ENCODE results near the gene CHCT1. TPM values are rescaled to one million over a fixed set of nuclear protein-coding genes. Genes with fewer than 3 reads are reported as not detected.
"Not testable (repeated sequence)": the region's sequence is repeated elsewhere in the genome, so short reads cannot be mapped to it uniquely, and the experiment has no call there.

Gene CHCT1
- total RNA-seq, 1 experiment from 2014 or later, result not detected

DNA sequence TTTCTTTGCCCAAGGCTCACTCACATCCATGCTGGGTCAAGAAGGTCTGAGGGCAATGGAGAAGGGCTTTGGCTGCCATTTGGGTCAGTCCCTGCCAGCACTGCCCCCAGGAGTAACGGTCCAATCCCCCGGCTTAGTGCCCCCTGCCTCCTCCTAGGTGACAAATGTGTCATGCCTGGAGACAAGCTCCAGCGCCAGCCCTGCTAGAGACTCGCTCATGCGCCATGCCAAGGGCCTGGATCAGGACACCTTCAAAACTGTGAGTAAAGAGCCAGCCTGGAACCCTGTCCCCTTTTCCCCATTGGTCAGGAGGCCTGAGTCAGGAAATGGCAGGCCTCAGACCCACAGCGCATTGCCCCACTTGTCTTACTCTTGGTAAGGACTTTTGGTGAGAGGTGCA is 3.3 kb downstream of the CHCT1 start:
- CTCF ChIA-PET, result no interaction called here
- no peaks in the 10 kb centered on the region for H3K36me3 Mint-ChIP-seq (ENCODE audit: insufficient read depth, unreplicated experiment)
- H3K4me3 Mint-ChIP-seq (ENCODE audit: low read depth, unreplicated experiment), result no peak overlapping the region
- DNase-seq, result no peak
- no TSS peak for BruUV-seq (replicated peaks)
- H3K9me3 Mint-ChIP-seq (ENCODE audit: low read depth, unreplicated experiment), result no peaks in the 10 kb centered on the region
- TF ChIP-seq, protein P1, sequence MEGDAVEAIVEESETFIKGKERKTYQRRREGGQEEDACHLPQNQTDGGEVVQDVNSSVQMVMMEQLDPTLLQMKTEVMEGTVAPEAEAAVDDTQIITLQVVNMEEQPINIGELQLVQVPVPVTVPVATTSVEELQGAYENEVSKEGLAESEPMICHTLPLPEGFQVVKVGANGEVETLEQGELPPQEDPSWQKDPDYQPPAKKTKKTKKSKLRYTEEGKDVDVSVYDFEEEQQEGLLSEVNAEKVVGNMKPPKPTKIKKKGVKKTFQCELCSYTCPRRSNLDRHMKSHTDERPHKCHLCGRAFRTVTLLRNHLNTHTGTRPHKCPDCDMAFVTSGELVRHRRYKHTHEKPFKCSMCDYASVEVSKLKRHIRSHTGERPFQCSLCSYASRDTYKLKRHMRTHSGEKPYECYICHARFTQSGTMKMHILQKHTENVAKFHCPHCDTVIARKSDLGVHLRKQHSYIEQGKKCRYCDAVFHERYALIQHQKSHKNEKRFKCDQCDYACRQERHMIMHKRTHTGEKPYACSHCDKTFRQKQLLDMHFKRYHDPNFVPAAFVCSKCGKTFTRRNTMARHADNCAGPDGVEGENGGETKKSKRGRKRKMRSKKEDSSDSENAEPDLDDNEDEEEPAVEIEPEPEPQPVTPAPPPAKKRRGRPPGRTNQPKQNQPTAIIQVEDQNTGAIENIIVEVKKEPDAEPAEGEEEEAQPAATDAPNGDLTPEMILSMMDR (IDR thresholded peaks at IDR 0.05; ENCODE audit: unreplicated experiment), result no peak
- H3K27me3 Mint-ChIP-seq (ENCODE audit: unreplicated experiment), result peaks cover 13% of the 10 kb centered on the region
- H3K4me1 Mint-ChIP-seq (ENCODE audit: low read depth, unreplicated experiment), result no peaks in the 10 kb centered on the region
- no peak overlapping the region for H3K27ac Mint-ChIP-seq (ENCODE audit: unreplicated experiment)
- intact Hi-C loops (cut with micrococcal nuclease; ENCODE audit: unreplicated experiment), result no loop called here

DNA sequence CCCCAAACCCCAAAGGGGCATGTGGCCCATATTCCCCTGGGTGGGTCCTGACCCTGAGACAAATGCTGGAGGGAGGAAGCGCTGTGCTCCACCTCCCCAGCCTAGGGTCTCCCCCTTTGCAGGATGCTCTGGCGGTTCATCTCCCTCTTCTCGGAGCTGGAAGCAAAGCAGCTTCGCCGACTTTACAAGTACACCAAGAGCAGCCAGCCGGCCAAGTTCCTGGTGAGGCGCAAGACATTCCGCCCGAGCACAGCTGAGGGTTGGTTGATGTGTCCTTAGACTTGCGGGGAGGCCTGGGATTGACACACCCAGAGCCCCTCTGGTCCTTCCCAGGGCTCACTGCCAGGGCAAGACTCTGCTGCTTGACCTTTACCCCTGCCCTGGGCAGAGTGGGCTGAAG is 4.3 kb downstream of the CHCT1 start:
- TF ChIP-seq, protein P1 (IDR thresholded peaks at IDR 0.05; ENCODE audit: unreplicated experiment), result no peak
- H3K9me3 Mint-ChIP-seq (ENCODE audit: low read depth, unreplicated experiment), result no peaks in the 10 kb centered on the region
- H3K36me3 Mint-ChIP-seq (ENCODE audit: insufficient read depth, unreplicated experiment), result no peaks in the 10 kb centered on the region
- no TSS peak for BruUV-seq (replicated peaks)
- H3K27me3 Mint-ChIP-seq (ENCODE audit: unreplicated experiment), result peaks cover 13% of the 10 kb centered on the region
- H3K4me3 Mint-ChIP-seq (ENCODE audit: low read depth, unreplicated experiment), result no peak overlapping the region
- intact Hi-C loops (cut with micrococcal nuclease; ENCODE audit: unreplicated experiment), result no loop called here
- H3K27ac Mint-ChIP-seq (ENCODE audit: unreplicated experiment), result no peak overlapping the region
- no peak for DNase-seq
- CTCF ChIA-PET, result no interaction called here
- H3K4me1 Mint-ChIP-seq (ENCODE audit: low read depth, unreplicated experiment), result no peaks in the 10 kb centered on the region

DNA sequence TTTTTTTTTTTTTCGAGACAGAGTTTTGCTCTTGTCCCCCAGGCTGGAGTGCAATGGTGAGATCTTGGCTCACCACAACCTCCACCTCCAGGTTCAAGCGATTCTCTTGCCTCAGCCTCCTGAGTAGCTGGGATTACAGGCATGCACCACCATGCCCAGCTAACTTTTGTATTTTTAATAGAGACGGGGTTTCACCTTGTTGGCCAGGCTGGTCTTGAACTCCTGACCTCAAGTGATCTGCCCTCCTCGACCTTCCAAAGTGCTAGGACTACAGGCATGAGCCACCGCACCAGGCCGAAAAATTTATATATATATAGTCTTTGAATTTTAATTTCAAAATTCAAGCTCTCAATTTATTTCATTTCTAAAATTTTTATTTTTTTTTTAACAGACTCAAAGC is 6.2 kb downstream of the CHCT1 start:
- intact Hi-C loops (cut with micrococcal nuclease; ENCODE audit: unreplicated experiment); H3K9me3 Mint-ChIP-seq (ENCODE audit: low read depth, unreplicated experiment); H3K36me3 Mint-ChIP-seq (ENCODE audit: insufficient read depth, unreplicated experiment); H3K4me3 Mint-ChIP-seq (ENCODE audit: low read depth, unreplicated experiment); H3K27ac Mint-ChIP-seq (ENCODE audit: unreplicated experiment); DNase-seq; BruUV-seq (replicated peaks); H3K4me1 Mint-ChIP-seq (ENCODE audit: low read depth, unreplicated experiment): not testable (repeated sequence)
- CTCF ChIA-PET, result interaction anchor here (0.6 kb wide), 1 partner anchor 22 kb away, joined by 4 read pairs; no protein-coding TSS in a partner anchor
- H3K27me3 Mint-ChIP-seq (ENCODE audit: unreplicated experiment), result peaks cover 13% of the 10 kb centered on the region

DNA sequence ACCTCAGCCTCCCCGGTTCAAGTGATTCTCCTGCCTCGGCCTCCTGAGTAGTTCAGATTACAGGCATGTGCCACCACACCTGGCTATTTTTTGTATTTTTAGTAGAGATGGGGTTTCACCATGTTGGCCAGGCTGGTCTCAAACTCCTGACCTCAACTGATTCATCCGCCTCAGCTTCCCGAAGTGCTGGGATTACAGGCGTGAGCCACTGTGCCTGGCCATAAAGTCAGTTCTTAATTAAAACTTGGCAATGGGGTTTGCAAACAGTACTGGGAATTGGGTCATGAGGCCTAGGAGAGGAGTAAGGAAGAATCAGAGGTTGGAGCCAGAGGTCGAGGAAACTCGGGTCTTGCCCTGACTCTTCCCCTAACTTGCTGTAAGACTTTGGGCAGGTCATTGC is 8.3 kb downstream of the CHCT1 start:
- H3K36me3 Mint-ChIP-seq (ENCODE audit: insufficient read depth, unreplicated experiment); H3K4me1 Mint-ChIP-seq (ENCODE audit: low read depth, unreplicated experiment); H3K4me3 Mint-ChIP-seq (ENCODE audit: low read depth, unreplicated experiment); DNase-seq; BruUV-seq (replicated peaks); CTCF ChIA-PET; H3K9me3 Mint-ChIP-seq (ENCODE audit: low read depth, unreplicated experiment); H3K27ac Mint-ChIP-seq (ENCODE audit: unreplicated experiment): not testable (repeated sequence)
- intact Hi-C loops (cut with micrococcal nuclease; ENCODE audit: unreplicated experiment), result loop anchor here (10.0 kb wide), 1 partner anchor 286 kb away; the partner anchor contains the start of gene CA4
- H3K27me3 Mint-ChIP-seq (ENCODE audit: unreplicated experiment), result peaks cover 13% of the 10 kb centered on the region

DNA sequence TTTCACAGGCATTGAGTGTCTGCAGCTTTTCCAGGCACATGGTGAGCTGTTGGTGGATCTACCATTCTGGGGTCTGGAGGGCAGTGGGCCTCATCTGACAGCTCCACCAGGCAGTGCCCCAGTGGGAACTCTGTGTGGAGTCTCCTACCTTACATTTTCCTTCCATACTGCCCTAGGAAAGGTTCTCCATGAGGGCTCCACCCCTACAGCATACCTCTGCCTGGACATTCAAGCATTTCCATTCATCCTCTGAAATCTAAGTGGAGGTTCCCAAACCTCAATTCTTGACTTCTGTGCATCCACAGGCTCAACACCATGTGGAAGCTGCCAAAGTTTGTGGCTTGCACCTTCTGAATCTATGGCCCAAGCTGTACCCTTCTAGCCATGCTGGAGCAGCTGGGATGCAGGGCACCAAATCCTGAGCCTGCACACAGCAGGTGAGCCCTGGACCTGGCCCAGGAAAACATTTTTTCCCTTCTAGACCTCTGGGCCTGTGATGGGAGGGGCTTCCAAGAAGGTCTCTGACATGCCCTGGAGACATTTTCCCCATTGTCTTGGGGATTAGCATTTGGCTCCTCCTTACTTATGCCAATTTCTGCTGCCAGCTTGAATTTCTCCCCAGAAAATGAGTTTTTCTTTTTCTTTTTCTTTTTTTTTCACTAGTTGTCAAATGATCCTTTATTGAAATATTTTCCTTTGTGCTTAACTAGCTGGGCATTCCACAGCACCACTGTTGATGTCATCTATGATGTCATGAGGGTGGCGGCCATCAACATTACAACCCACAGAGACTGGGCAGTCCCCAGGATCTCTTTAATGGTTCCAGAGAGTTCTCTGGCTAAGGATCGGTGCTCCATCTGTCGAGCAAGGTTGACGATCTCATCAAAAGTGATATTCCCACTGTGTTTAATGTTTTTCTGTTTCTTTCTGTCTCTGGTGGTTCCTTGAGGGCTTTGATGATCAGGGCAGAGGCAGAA is 11.0 kb downstream of the CHCT1 start:
- BruUV-seq (replicated peaks); CTCF ChIA-PET; H3K36me3 Mint-ChIP-seq (ENCODE audit: insufficient read depth, unreplicated experiment); H3K9me3 Mint-ChIP-seq (ENCODE audit: low read depth, unreplicated experiment); DNase-seq; H3K4me1 Mint-ChIP-seq (ENCODE audit: low read depth, unreplicated experiment); H3K27ac Mint-ChIP-seq (ENCODE audit: unreplicated experiment); H3K4me3 Mint-ChIP-seq (ENCODE audit: low read depth, unreplicated experiment): not testable (repeated sequence)
- intact Hi-C loops (cut with micrococcal nuclease; ENCODE audit: unreplicated experiment), result loop anchor here (10.0 kb wide), 1 partner anchor 289 kb away; the partner anchor contains the start of gene CA4
- H3K27me3 Mint-ChIP-seq (ENCODE audit: unreplicated experiment), result peaks cover 13% of the 10 kb centered on the region

Measured in Calu3 (cell line).